H9 (cell line): Measurements from ENCODE around the gene NNT. TPM values are rescaled to one million over a fixed set of nuclear protein-coding genes. Genes with fewer than 3 reads are reported as not detected.

ENCODE experiments used
- DNase-seq: peaks from one replicate; pipeline ENCODE4 v3.0.0-alpha.2; 2017
- H2AFZ ChIP-seq: one replicate; pipeline ENCODE4 v1.6.1; 2013; ENCODE audit warnings: mild to moderate bottlenecking, low read length, control low read depth, moderate library complexity
- H2AK5ac ChIP-seq: 2 replicates; pipeline ENCODE4 v1.6.1; 2013; ENCODE audit warnings: low read length, control low read depth, mixed read lengths; ENCODE audit not compliant: insufficient read length
- H2BK120ac ChIP-seq: one replicate; pipeline ENCODE4 v1.6.1; 2013; ENCODE audit warnings: low read depth, mild to moderate bottlenecking, low read length, control low read depth, inconsistent platforms; ENCODE audit not compliant: poor library complexity, severe bottlenecking
- H2BK12ac ChIP-seq: 2 replicates; pipeline ENCODE4 v1.6.1; 2013; ENCODE audit warnings: low read length, control low read depth, mixed read lengths, low read depth; ENCODE audit not compliant: insufficient read length
- H2BK15ac ChIP-seq: 2 replicates; pipeline ENCODE4 v1.6.1; 2013; ENCODE audit warnings: low read depth, low read length, control low read depth
- H2BK20ac ChIP-seq: one replicate; pipeline ENCODE4 v1.6.1; 2013; ENCODE audit warnings: low read depth, mild to moderate bottlenecking, low read length, control low read depth, inconsistent platforms; ENCODE audit not compliant: poor library complexity, severe bottlenecking
- H2BK5ac ChIP-seq: 2 replicates; pipeline ENCODE4 v1.6.1; 2013; ENCODE audit warnings: low read length, control low read depth, mixed read lengths; ENCODE audit not compliant: insufficient read length
- H3K14ac ChIP-seq: 2 replicates; pipeline ENCODE4 v1.6.1; 2013; ENCODE audit warnings: low read length, control low read depth; ENCODE audit not compliant: insufficient read depth
- H3K18ac ChIP-seq: 2 replicates; pipeline ENCODE4 v1.6.1; 2013; ENCODE audit warnings: low read depth, mild to moderate bottlenecking, mixed read lengths, low read length, control low read depth; ENCODE audit not compliant: insufficient read length
- H3K23ac ChIP-seq: 2 replicates; pipeline ENCODE4 v1.6.1; 2013; ENCODE audit warnings: low read length, control low read depth, mixed read lengths, low read depth; ENCODE audit not compliant: insufficient read length
- H3K23me2 ChIP-seq: 2 replicates; pipeline ENCODE4 v1.6.1; 2013; ENCODE audit warnings: low read depth, mild to moderate bottlenecking, mixed read lengths, low read length, control low read depth; ENCODE audit not compliant: insufficient read length, poor library complexity, severe bottlenecking
- H3K27ac ChIP-seq: 2 replicates; pipeline ENCODE4 v1.5.1; 2013; ENCODE audit warnings: low read length, control low read depth, mixed read lengths, low read depth; ENCODE audit not compliant: insufficient read length
- H3K27me3 ChIP-seq: 2 replicates; pipeline ENCODE4 v1.6.1; 2013; ENCODE audit warnings: low read length, control low read depth, inconsistent platforms; ENCODE audit not compliant: insufficient read depth
- H3K4ac ChIP-seq: 2 replicates; pipeline ENCODE4 v1.6.1; 2013; ENCODE audit warnings: low read depth, mild to moderate bottlenecking, control low read depth, inconsistent platforms, low read length, moderate library complexity
- H3K4me1 ChIP-seq: 2 replicates; pipeline ENCODE4 v1.6.1; 2013; ENCODE audit warnings: low read length, control low read depth, inconsistent platforms; ENCODE audit not compliant: insufficient read depth
- H3K4me2 ChIP-seq: 2 replicates; pipeline ENCODE4 v1.6.1; 2013; ENCODE audit warnings: low read length, control low read depth, mixed read lengths; ENCODE audit not compliant: insufficient read length, insufficient read depth
- H3K56ac ChIP-seq: 2 replicates; pipeline ENCODE4 v1.6.1; 2013; ENCODE audit warnings: low read depth, mild to moderate bottlenecking, mixed read lengths, low read length, control low read depth; ENCODE audit not compliant: insufficient read length
- H3K79me1 ChIP-seq: 2 replicates; pipeline ENCODE4 v1.6.1; 2013; ENCODE audit warnings: low read depth, mild to moderate bottlenecking, moderate library complexity, low read length, control low read depth, inconsistent platforms; ENCODE audit not compliant: insufficient read depth, poor library complexity, severe bottlenecking
- H3K79me2 ChIP-seq: 2 replicates; pipeline ENCODE4 v1.6.1; 2013; ENCODE audit warnings: low read length, control low read depth, inconsistent platforms; ENCODE audit not compliant: insufficient read depth
- H3K9ac ChIP-seq: 2 replicates; pipeline ENCODE4 v1.6.1; 2013; ENCODE audit warnings: low read length, control low read depth, mixed read lengths; ENCODE audit not compliant: insufficient read length; ENCODE audit errors: extremely low read depth
- H3K9me3 ChIP-seq: one replicate; pipeline ENCODE4 v1.6.1; 2013; ENCODE audit warnings: low read depth, low read length, inconsistent platforms; ENCODE audit not compliant: control insufficient read depth
- H3T11ph ChIP-seq: one replicate; pipeline ENCODE4 v1.6.1; 2013; ENCODE audit warnings: mild to moderate bottlenecking, low read length, control low read depth, inconsistent platforms
- H4K20me1 ChIP-seq: one replicate; pipeline ENCODE4 v1.6.1; 2013; ENCODE audit not compliant: control insufficient read depth, insufficient read length, insufficient read depth
- H4K5ac ChIP-seq: 2 replicates; pipeline ENCODE4 v1.6.1; 2013; ENCODE audit warnings: low read depth, mild to moderate bottlenecking, mixed read lengths, low read length, control low read depth; ENCODE audit not compliant: insufficient read length
- H4K8ac ChIP-seq: replicated peaks from 2 replicates; pipeline ENCODE4 v1.6.1; 2013; ENCODE audit warnings: low read length, control low read depth, mixed read lengths, low read depth; ENCODE audit not compliant: insufficient read length
- H4K91ac ChIP-seq: 2 replicates; pipeline ENCODE4 v1.6.1; 2013; ENCODE audit warnings: low read depth, mild to moderate bottlenecking, moderate library complexity, mixed read lengths, low read length, control low read depth; ENCODE audit not compliant: insufficient read length
- H3K27ac Mint-ChIP-seq, 3 experiments: 2 replicates in 2 of 3; 3 replicates in 1 of 3; pipeline ENCODE4 v1.8.0; 2020 to 2021; ENCODE audit warnings: mixed read lengths in 3 of 3, mild to moderate bottlenecking in 1 of 3, moderate library complexity in 1 of 3
- H3K27me3 Mint-ChIP-seq: 2 replicates; pipeline ENCODE4 v1.8.0; 2021; ENCODE audit warnings: low read depth, mild to moderate bottlenecking, moderate library complexity, mixed read lengths
- H3K36me3 Mint-ChIP-seq, 3 experiments: 2 replicates in 2 of 3; 3 replicates in 1 of 3; pipeline ENCODE4 v1.8.0; 2020 to 2021; ENCODE audit warnings: low read depth in 3 of 3, mixed read lengths in 3 of 3; ENCODE audit not compliant: insufficient read depth in 1 of 3
- H3K4me1 Mint-ChIP-seq, 2 experiments: 2 replicates each; pipeline ENCODE4 v1.8.0; 2020; ENCODE audit warnings: mixed read lengths in 2 of 2
- H3K4me3 Mint-ChIP-seq, 2 experiments: 2 replicates in 1 of 2; 3 replicates in 1 of 2; pipeline ENCODE4 v1.8.0; 2020 to 2021; ENCODE audit warnings: mild to moderate bottlenecking in 2 of 2, mixed read lengths in 2 of 2, moderate library complexity in 1 of 2
- H3K9me3 Mint-ChIP-seq, 2 experiments: 2 replicates in 1 of 2; 3 replicates in 1 of 2; pipeline ENCODE4 v1.8.0; 2020; ENCODE audit warnings: mild to moderate bottlenecking in 2 of 2, mixed read lengths in 2 of 2, moderate library complexity in 1 of 2
- WGBS: extraction: QIAGEN DNeasy Blood & Tissue Kit; methylation state at CpG from one replicate; pipeline ENCODE4 v1.1.7; 2013; ENCODE audit warnings: missing lambda C conversion rate, low lambda C conversion rate, mixed read lengths; ENCODE audit not compliant: insufficient read length; ENCODE audit errors: extremely low coverage; 5-methylcytosine and 5-hydroxymethylcytosine counted together
- total RNA-seq: library from RNA; stranded (reverse); gene quantifications from 2 replicates; pipeline ENCODE4 v1.2.1, GENCODE V29; 2021
- TF ChIP-seq, protein P1 (sequence below): fragments of 200-600 bp; sonication (generic); conservative IDR thresholded peaks from 3 replicates; pipeline ENCODE4 v1.8.0; 2021; ENCODE audit warnings: antibody characterized with exemption, mild to moderate bottlenecking

NNT gene
- total RNA-seq, 1 experiment from 2014 or later, result 27.6 TPM

DNA sequence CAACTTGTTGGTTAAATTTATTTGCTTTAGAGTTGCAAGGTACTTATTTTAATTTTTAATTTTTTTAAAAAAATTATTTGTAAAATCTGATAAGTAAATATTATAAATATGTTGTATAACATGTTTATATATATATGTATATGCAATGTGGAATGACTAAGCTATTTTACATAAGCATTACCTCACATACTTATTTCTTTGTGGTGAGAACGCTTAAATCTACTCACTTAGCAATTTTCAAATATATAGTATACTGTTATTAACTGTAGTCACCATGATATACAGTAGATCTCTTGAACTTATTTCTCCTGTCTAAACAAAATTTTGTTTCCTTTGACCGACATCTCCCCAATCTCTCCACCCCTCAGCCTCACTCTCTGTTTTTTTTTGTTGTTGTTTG, 147.8 kb downstream of the NNT start:
- H3K4me1 ChIP-seq, result no peaks in the 10 kb centered on the region
- no peak overlapping the region for H4K8ac ChIP-seq
- no peak for DNase-seq
- Mint-ChIP-seq H3K4me1 (no peaks in the 10 kb centered on the region), H3K27ac (no peak overlapping the region), H3K9me3 (peaks cover 51 to 57% of the 10 kb centered on the region in 2 experiments), H3K27me3 (no peaks in the 10 kb centered on the region), H3K36me3 (peaks cover 14 to 44% (median 41%) of the 10 kb centered on the region in 3 experiments), H3K4me3 (no peak overlapping the region)
- H2BK5ac ChIP-seq, result no peak overlapping the region
- no peak overlapping the region for H3K4ac ChIP-seq
- H2BK12ac ChIP-seq, result no peak overlapping the region
- no peaks in the 10 kb centered on the region for H3K27me3 ChIP-seq
- no CpG with 5 or more reads among the region's 2 CpGs for WGBS
- H3T11ph ChIP-seq, result no peak overlapping the region
- H2AFZ ChIP-seq, result no peak overlapping the region
- no peak overlapping the region for H3K27ac ChIP-seq
- no peak overlapping the region for H4K91ac ChIP-seq
- no peaks in the 10 kb centered on the region for H3K9me3 ChIP-seq
- no peak overlapping the region for H3K23ac ChIP-seq
- no peak overlapping the region for H2BK120ac ChIP-seq
- H4K5ac ChIP-seq, result no peak overlapping the region
- no peak overlapping the region for H3K56ac ChIP-seq
- no peak overlapping the region for H3K9ac ChIP-seq
- H2BK15ac ChIP-seq, result no peak overlapping the region
- H3K23me2 ChIP-seq, result no peaks in the 10 kb centered on the region
- no peak overlapping the region for H3K18ac ChIP-seq
- no peaks in the 10 kb centered on the region for H3K79me2 ChIP-seq
- TF ChIP-seq, protein P1, sequence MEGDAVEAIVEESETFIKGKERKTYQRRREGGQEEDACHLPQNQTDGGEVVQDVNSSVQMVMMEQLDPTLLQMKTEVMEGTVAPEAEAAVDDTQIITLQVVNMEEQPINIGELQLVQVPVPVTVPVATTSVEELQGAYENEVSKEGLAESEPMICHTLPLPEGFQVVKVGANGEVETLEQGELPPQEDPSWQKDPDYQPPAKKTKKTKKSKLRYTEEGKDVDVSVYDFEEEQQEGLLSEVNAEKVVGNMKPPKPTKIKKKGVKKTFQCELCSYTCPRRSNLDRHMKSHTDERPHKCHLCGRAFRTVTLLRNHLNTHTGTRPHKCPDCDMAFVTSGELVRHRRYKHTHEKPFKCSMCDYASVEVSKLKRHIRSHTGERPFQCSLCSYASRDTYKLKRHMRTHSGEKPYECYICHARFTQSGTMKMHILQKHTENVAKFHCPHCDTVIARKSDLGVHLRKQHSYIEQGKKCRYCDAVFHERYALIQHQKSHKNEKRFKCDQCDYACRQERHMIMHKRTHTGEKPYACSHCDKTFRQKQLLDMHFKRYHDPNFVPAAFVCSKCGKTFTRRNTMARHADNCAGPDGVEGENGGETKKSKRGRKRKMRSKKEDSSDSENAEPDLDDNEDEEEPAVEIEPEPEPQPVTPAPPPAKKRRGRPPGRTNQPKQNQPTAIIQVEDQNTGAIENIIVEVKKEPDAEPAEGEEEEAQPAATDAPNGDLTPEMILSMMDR, result no peak
- no peak overlapping the region for H3K14ac ChIP-seq
- H3K4me2 ChIP-seq, result no peak overlapping the region
- H2BK20ac ChIP-seq, result no peak overlapping the region
- H2AK5ac ChIP-seq, result no peak overlapping the region
- no peaks in the 10 kb centered on the region for H3K79me1 ChIP-seq
- no peaks in the 10 kb centered on the region for H4K20me1 ChIP-seq
